Heart left ventricle (tissue), 16 donors: ENCODE measurements around the gene GPR33. TPM values are rescaled to one million over a fixed set of nuclear protein-coding genes. Genes with fewer than 3 reads are reported as not detected.

Experiments
- ATAC-seq, 4 donors: fragments of 200-7000 bp; cut with Tn5 transposase; one replicate each; pipeline ENCODE4 v1.9.1; 2020 to 2022; ENCODE audit warnings: moderate library complexity in 4 of 4, mild to moderate bottlenecking in 3 of 4, moderate number of reproducible peaks in 1 of 4
- DNase-seq, 5 donors: peaks; one replicate each; pipeline ENCODE4 v3.0.0-alpha.2; 2020
- H3K27ac ChIP-seq, 12 donors: fragments of 200-600 bp; sonication (generic) in 4 of 12; one replicate each; pipeline versions ENCODE4 v1.5.0 to v1.8.0; 2016 to 2022; ENCODE audit warnings: mild to moderate bottlenecking in 2 of 12
- H3K27me3 ChIP-seq, 9 donors: fragments of 200-600 bp; sonication (generic) in 2 of 9; one replicate each; pipeline versions ENCODE4 v1.5.1 to v1.8.0; 2016 to 2022; ENCODE audit warnings: mild to moderate bottlenecking in 3 of 9
- H3K36me3 ChIP-seq, 9 donors: fragments of 200-600 bp; sonication (generic) in 2 of 9; one replicate each; pipeline versions ENCODE4 v1.5.0 to v1.8.0; 2018 to 2022; ENCODE audit warnings: mild to moderate bottlenecking in 2 of 9
- H3K4me1 ChIP-seq, 12 donors: fragments of 200-600 bp; sonication (generic) in 4 of 12; one replicate each; pipeline versions ENCODE4 v1.5.0 to v1.8.0; 2016 to 2022; ENCODE audit warnings: mild to moderate bottlenecking in 3 of 12
- H3K4me3 ChIP-seq, 12 donors: fragments of 200-600 bp; sonication (generic) in 4 of 12; one replicate each; pipeline versions ENCODE4 v1.5.0 to v1.8.0; 2017 to 2022; ENCODE audit warnings: mild to moderate bottlenecking in 9 of 12, moderate library complexity in 4 of 12
- H3K9me3 ChIP-seq, 12 donors: fragments of 200-600 bp; sonication (generic) in 4 of 12; one replicate each; pipeline versions ENCODE4 v1.5.0 to v1.8.0; 2016 to 2022; ENCODE audit warnings: mild to moderate bottlenecking in 1 of 12
- CTCF ChIP-seq, 12 donors: fragments of 200-600 bp; sonication (generic) in 4 of 12; IDR thresholded peaks; one replicate each; pipeline versions ENCODE4 v1.5.0 to v1.8.0; 2018 to 2022; ENCODE audit warnings: antibody characterized with exemption in 12 of 12, mild to moderate bottlenecking in 5 of 12
- POLR2A ChIP-seq, 2 donors: fragments of 450-650 bp; IDR thresholded peaks; one replicate each; pipeline ENCODE4 v1.6.1; 2017; ENCODE audit warnings: antibody characterized with exemption in 2 of 2, mild to moderate bottlenecking in 2 of 2, moderate library complexity in 2 of 2
- WGBS, 4 donors: extraction: QIAGEN DNeasy Blood & Tissue Kit in 2 of 4; methylation state at CpG; one replicate each; pipeline versions ENCODE4 v1.1.5 to v1.1.7; 2013 to 2018; 5-methylcytosine and 5-hydroxymethylcytosine counted together
- intact Hi-C, 10 donors: fragments of 100-400 bp; cut with DNase I; formaldehyde crosslinking; loops; one replicate each; pipeline versions ENCODE4 v1.11.1 to v1.14.2; 2022
- polyA plus RNA-seq, 2 donors: library from polyadenylated mRNA; stranded (reverse); fragments of 200-250 nt; gene quantifications; one replicate each; pipeline ENCODE4 v1.2.3, GENCODE V29; 2013
- total RNA-seq, 9 donors: library from RNA; depleted of rRNA in 2 of 9; stranded (reverse); fragments of >200 nt in 2 of 9; fragmentation: NEBNext Ultra II Directional in 3 of 9; extraction: Animal tissue kit (Norgen Biotek cat#: 25700) in 3 of 9; gene quantifications; one replicate each; pipeline versions ENCODE4 v1.1.0 to v1.2.4, GENCODE V29; 2016 to 2023
- donor health status: ischemic (EF 13 %, LVEDD 7.1; RV severe dilation, severe dysfunction).
- donor health status: healthy with polysubstance abuse.
- donor health status: DM: no; HTN: yes; CAD: no.
- donor health status: DM: no; HTN: no; CAD: no.
- donor health status: ischemic (EF 25% LVEDD 6.9; RV normal size, moderate dysfunction).
- donor health status: ischemic (EF 25% LVEDD 5.7; RV mildly dilated, moderate dysfunction).
- donor health status: healthy.
- donor health status: DM: yes; HTN: yes; CAD: no.
- donor health status: ischemic (EF 35%, LVEDD 5.7; RV mildly dilated, moderate dysfunction).
- donor health status: nonischemic (EF 11% LVEDD 7.7; RV severe dilation, severe dysfunction).
- donor health status: DM: yes; HTN: yes; CAD: no.
- donor health status: PGD.
- donor health status: ischemic (EF 29% LVEDD 5.4; RV normal size, mild dysfunction).
- donor health status: nonischemic (EF 23%, LVEDD 6.1; RV moderate dilation, normal function).

The GPR33 gene
- total and polyA plus RNA-seq, 11 donors = not detected

GRCh38 chr14:31527546-31527945, 39.7 kb upstream of the GPR33 start:
- no peaks in the 10 kb centered on the region for H3K9me3 ChIP-seq
- H3K4me1 ChIP-seq = no peaks in the 10 kb centered on the region
- TF ChIP-seq POLR2A (IDR thresholded peaks at IDR 0.05) = no peak
- no peak for TF ChIP-seq CTCF (IDR thresholded peaks at IDR 0.05)
- no peak for DNase-seq
- no peak for ATAC-seq
- H3K27ac ChIP-seq = no peak overlapping the region
- H3K27me3 ChIP-seq = no peaks in the 10 kb centered on the region
- 87 to 97% (median 89%) methylated on average over 8 of the region's 8 CpGs for WGBS, 4 donors
- intact Hi-C loops = no loop called here
- H3K36me3 ChIP-seq = no peaks in the 10 kb centered on the region
- H3K4me3 ChIP-seq = no peak overlapping the region

GRCh38 chr14:31527087-31527486, 39.2 kb upstream of the GPR33 start:
- H3K4me1 ChIP-seq = no peaks in the 10 kb centered on the region
- no peaks in the 10 kb centered on the region for H3K27me3 ChIP-seq
- TF ChIP-seq POLR2A (IDR thresholded peaks at IDR 0.05) (no peak), CTCF (IDR thresholded peaks at IDR 0.05) (no peak)
- no peaks in the 10 kb centered on the region for H3K36me3 ChIP-seq
- 93 to 97% (median 96%) methylated on average over 5 to 33 of the region's 33 CpGs for WGBS, 4 donors
- no peak overlapping the region for H3K27ac ChIP-seq
- no peak overlapping the region for H3K4me3 ChIP-seq
- H3K9me3 ChIP-seq = no peaks in the 10 kb centered on the region
- no peak for ATAC-seq
- no peak for DNase-seq
- intact Hi-C loops = no loop called here

GRCh38 chr14:31510855-31511254, 23.0 kb upstream of the GPR33 start:
- intact Hi-C loops = loop anchor here in 9 of 10 donors (1.0 to 10.0 kb wide), 8 partner anchors 414 to 744 kb away; partner anchors contain the start of gene ARHGAP5 (in 2 of the 9)
- no peak for TF ChIP-seq POLR2A (IDR thresholded peaks at IDR 0.05)
- no peak for TF ChIP-seq CTCF (IDR thresholded peaks at IDR 0.05)
- Histone ChIP-seq H3K27ac (no peak overlapping the region), H3K27me3 (no peaks in the 10 kb centered on the region), H3K36me3 (no peaks in the 10 kb centered on the region), H3K9me3 (no peaks in the 10 kb centered on the region), H3K4me1 (peaks cover 0 to 7% (median 2%) of the 10 kb centered on the region in 12 donors), H3K4me3 (no peak overlapping the region)
- WGBS, 4 donors = 92 to 97% (median 95%) methylated on average over 1 of the region's 1 CpG
- DNase-seq (no peak), ATAC-seq (no peak)

GRCh38 chr14:31510222-31510621, 22.4 kb upstream of the GPR33 start:
- ATAC-seq = peak in 1 of 4 donors; percentile 22
- no peak for DNase-seq
- TF ChIP-seq CTCF (IDR thresholded peaks at IDR 0.05) = peak; percentile 52 to 90 (median 68)
- no peak for TF ChIP-seq POLR2A (IDR thresholded peaks at IDR 0.05)
- H3K27ac ChIP-seq = no peak overlapping the region
- peaks cover 0 to 13% (median 8%) of the 10 kb centered on the region in 12 donors for H3K4me1 ChIP-seq
- intact Hi-C loops = loop anchor here in 9 of 10 donors (1.0 to 10.0 kb wide), 8 partner anchors 415 to 745 kb away; partner anchors contain the start of gene ARHGAP5 (in 2 of the 9)
- H3K4me3 ChIP-seq = no peak overlapping the region
- no peaks in the 10 kb centered on the region for H3K9me3 ChIP-seq
- H3K27me3 ChIP-seq = no peaks in the 10 kb centered on the region
- H3K36me3 ChIP-seq = no peaks in the 10 kb centered on the region
